ENCODE results near the gene SEMA4F. TPM values are rescaled to one million over a fixed set of nuclear protein-coding genes. Genes with fewer than 3 reads are reported as not detected.
A peak's percentile ranks its signal among the peaks of the same experiment; 100 is the strongest.

The SEMA4F gene
- polyA plus RNA-seq, 1 experiment = 10.2 TPM

DNA sequence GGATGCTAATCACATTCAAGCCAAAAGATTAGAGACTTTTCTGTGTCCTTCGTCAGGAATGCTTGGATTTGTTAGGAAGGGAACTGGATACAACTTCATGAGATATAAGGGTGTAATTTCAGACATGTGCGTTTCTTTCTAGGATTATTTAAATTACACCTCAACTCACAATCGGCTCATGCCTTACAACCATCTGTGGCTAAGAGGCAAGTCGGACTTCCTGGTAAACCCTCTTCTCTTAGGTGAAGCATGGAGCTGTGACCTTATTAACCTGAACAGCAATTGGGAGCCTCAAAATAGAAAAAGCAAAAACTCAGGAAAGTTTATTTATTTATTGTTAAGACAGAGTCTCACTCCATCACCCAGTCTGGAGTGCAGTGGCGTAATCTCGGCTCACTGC lies 61.8 kb downstream of the SEMA4F start:
- H3K4me3 ChIP-seq (ENCODE audit: low read depth, low read length) = peak overlapping the region; percentile 51
- CTCF ChIA-PET = interaction anchor here (0.6 to 5.8 kb wide), 21 partner anchors 10 to 1484 kb away, joined by 3 to 75 read pairs (median 4); partner anchors contain the start of gene HK2
- no peak for DNase-seq (ENCODE audit: low read depth)
- POLR2A ChIA-PET = interaction anchor here (0.6 kb wide), 1 partner anchor 159 kb away, joined by 4 read pairs; no protein-coding TSS in a partner anchor
- no peaks in the 10 kb centered on the region for H3K36me3 ChIP-seq (ENCODE audit: control insufficient read depth, insufficient read depth, low read length)
- H3K27me3 ChIP-seq (ENCODE audit: control insufficient read depth, insufficient read depth, low read length) = no peaks in the 10 kb centered on the region
- TF ChIP-seq, protein P1, sequence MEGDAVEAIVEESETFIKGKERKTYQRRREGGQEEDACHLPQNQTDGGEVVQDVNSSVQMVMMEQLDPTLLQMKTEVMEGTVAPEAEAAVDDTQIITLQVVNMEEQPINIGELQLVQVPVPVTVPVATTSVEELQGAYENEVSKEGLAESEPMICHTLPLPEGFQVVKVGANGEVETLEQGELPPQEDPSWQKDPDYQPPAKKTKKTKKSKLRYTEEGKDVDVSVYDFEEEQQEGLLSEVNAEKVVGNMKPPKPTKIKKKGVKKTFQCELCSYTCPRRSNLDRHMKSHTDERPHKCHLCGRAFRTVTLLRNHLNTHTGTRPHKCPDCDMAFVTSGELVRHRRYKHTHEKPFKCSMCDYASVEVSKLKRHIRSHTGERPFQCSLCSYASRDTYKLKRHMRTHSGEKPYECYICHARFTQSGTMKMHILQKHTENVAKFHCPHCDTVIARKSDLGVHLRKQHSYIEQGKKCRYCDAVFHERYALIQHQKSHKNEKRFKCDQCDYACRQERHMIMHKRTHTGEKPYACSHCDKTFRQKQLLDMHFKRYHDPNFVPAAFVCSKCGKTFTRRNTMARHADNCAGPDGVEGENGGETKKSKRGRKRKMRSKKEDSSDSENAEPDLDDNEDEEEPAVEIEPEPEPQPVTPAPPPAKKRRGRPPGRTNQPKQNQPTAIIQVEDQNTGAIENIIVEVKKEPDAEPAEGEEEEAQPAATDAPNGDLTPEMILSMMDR (IDR thresholded peaks at IDR 0.05; ENCODE audit: insufficient read depth, low read depth, low read length) = no peak

DNA sequence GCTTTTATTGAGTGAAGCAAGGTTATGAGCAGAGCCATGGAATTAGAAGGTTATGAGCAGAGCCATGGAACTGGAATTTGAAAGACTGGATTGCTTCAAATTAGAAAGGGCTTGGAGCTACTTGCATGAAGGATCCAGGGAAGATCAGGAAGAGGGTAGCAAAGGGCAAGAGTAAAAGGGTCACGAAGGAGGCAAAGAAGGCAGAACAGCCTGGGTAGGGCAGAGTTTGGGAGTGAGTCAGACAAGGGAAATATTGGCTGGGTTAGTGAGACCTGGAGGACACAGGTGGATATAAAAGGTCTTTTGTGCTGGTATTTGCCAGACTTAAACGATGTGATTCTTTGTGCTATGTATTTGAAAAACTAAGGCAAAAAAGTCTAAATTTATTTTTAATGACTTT lies 65.0 kb downstream of the SEMA4F start:
- POLR2A ChIA-PET = no interaction called here
- CTCF ChIA-PET = interaction anchor here (1.0 kb wide), 1 partner anchor 16 kb away, joined by 3 read pairs; no protein-coding TSS in a partner anchor

DNA sequence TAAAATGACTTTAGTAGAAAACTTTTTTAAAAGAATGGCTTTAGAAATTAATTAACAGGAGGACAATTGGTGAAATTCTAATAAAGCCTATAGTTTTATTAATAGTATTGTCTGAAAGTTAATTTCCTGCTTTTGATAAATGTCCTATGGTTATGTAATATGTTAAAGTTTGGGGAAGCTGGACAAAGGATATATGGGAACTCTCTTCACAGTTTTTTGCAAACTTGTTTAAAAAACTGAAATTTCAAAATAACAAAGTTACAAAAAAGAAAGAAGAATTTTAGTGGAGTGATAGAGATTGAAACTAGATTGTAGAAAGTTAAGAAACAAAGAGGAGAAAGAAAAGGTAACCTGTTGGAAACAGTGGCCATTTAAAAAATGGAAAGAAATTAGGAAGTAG lies 67.3 kb downstream of the SEMA4F start:
- CTCF ChIA-PET = interaction anchor here (2.9 kb wide), 1 partner anchor 8 kb away, joined by 9 read pairs; no protein-coding TSS in a partner anchor
- no peaks in the 10 kb centered on the region for H3K36me3 ChIP-seq (ENCODE audit: control insufficient read depth, insufficient read depth, low read length)
- TF ChIP-seq, protein P1 (IDR thresholded peaks at IDR 0.05; ENCODE audit: insufficient read depth, low read depth, low read length) = no peak
- H3K27me3 ChIP-seq (ENCODE audit: control insufficient read depth, insufficient read depth, low read length) = no peaks in the 10 kb centered on the region; the same call in 1 of the 2 replicates
- DNase-seq (ENCODE audit: low read depth) = no peak
- no peak overlapping the region for H3K4me3 ChIP-seq (ENCODE audit: low read depth, low read length)
- POLR2A ChIA-PET = no interaction called here

More for the DNA sequence above, 65.0 kb downstream of the SEMA4F start:
- no peaks in the 10 kb centered on the region; the same call in 1 of the 2 replicates for H3K27me3 ChIP-seq (ENCODE audit: control insufficient read depth, insufficient read depth, low read length)
- TF ChIP-seq, protein P1 (IDR thresholded peaks at IDR 0.05; ENCODE audit: insufficient read depth, low read depth, low read length) = no peak
- no peak for DNase-seq (ENCODE audit: low read depth)
- H3K36me3 ChIP-seq (ENCODE audit: control insufficient read depth, insufficient read depth, low read length) = no peaks in the 10 kb centered on the region
- H3K4me3 ChIP-seq (ENCODE audit: low read depth, low read length) = no peak overlapping the region

GRCh38 chr2:74724496-74724895 lies 70.4 kb downstream of the SEMA4F start:
- Histone ChIP-seq H3K27me3 (ENCODE audit: control insufficient read depth, insufficient read depth, low read length) (no peaks in the 10 kb centered on the region; the same call in 1 of the 2 replicates), H3K36me3 (ENCODE audit: control insufficient read depth, insufficient read depth, low read length) (no peaks in the 10 kb centered on the region), H3K4me3 (ENCODE audit: low read depth, low read length) (no peak overlapping the region)
- TF ChIP-seq, protein P1 (IDR thresholded peaks at IDR 0.05; ENCODE audit: insufficient read depth, low read depth, low read length) = no peak
- DNase-seq (ENCODE audit: low read depth) = no peak
- POLR2A ChIA-PET = no interaction called here
- CTCF ChIA-PET = no interaction called here

GRCh38 chr2:74725287-74725686 lies 71.2 kb downstream of the SEMA4F start:
- H3K27me3 ChIP-seq (ENCODE audit: control insufficient read depth, insufficient read depth, low read length) = no peaks in the 10 kb centered on the region; the same call in 1 of the 2 replicates
- TF ChIP-seq, protein P1 (IDR thresholded peaks at IDR 0.05; ENCODE audit: insufficient read depth, low read depth, low read length) = no peak
- ChIA-PET CTCF (interaction anchor here (0.6 to 2.3 kb wide), 2 partner anchors 10 to 914 kb away, joined by 4 to 9 read pairs; no protein-coding TSS in a partner anchor), POLR2A (no interaction called here)
- H3K4me3 ChIP-seq (ENCODE audit: low read depth, low read length) = no peak overlapping the region
- DNase-seq (ENCODE audit: low read depth) = no peak
- H3K36me3 ChIP-seq (ENCODE audit: control insufficient read depth, insufficient read depth, low read length) = no peaks in the 10 kb centered on the region

Data from BJ (cell line).